ENCODE results near the gene ZFR2. TPM values are rescaled to one million over a fixed set of nuclear protein-coding genes. Genes with fewer than 3 reads are reported as not detected.
"Not testable (repeated sequence)": the region's sequence is repeated elsewhere in the genome, so short reads cannot be mapped to it uniquely, and the experiment has no call there.

The ZFR2 gene
- total RNA-seq, 1 experiment from 2014 or later, result 1.7 TPM

GRCh38 chr19:3761382-3762129 lies 107.3 kb downstream of the ZFR2 start, which contains the start of gene APBA3:
APBA3 (minus strand) TSS chr19:3761692; CDS start chr19:3760264, 1,428 bp downstream.
- intact Hi-C loops (cut with micrococcal nuclease; ENCODE audit: unreplicated experiment), result no loop called here
- no TSS peak for BruUV-seq (replicated peaks)
- peak within 1 kb of the TSS; percentile 96 for H3K27ac ChIP-seq (ENCODE audit: low read depth, low read length, poor library complexity, severe bottlenecking)
- H3K9me3 ChIP-seq (ENCODE audit: low read depth, low read length, poor library complexity, severe bottlenecking), result no peaks in the 10 kb centered on the region
- POLR2A ChIA-PET (ENCODE audit: low non-redundant PET), result no interaction called here
- no peaks in the 10 kb centered on the region for H3K27me3 ChIP-seq (replicated peaks; ENCODE audit: insufficient read depth, low read depth, low read length, poor library complexity)
- peak; percentile 95 for DNase-seq (ENCODE audit: low spot score)
- CTCF ChIA-PET, result interaction anchor here (0.6 kb wide), 1 partner anchor 43 kb away, joined by 3 read pairs; no protein-coding TSS in a partner anchor
- peaks cover 10% of the 10 kb centered on the region for H3K4me1 ChIP-seq (ENCODE audit: insufficient read depth, low read length, poor library complexity, severe bottlenecking)
- H3K4me3 ChIP-seq (ENCODE audit: low read depth, low read length, poor library complexity, severe bottlenecking), result peak within 1 kb of the TSS; percentile 100
- H3K36me3 ChIP-seq (ENCODE audit: insufficient read depth, low read length, poor library complexity, severe bottlenecking), result peaks cover 3% of the 10 kb centered on the region
- no peak for TF ChIP-seq EZH2 (IDR thresholded peaks at IDR 0.05; ENCODE audit: borderline replicate concordance, low read depth, low read length, poor library complexity, severe bottlenecking)
- TF ChIP-seq, protein P1, sequence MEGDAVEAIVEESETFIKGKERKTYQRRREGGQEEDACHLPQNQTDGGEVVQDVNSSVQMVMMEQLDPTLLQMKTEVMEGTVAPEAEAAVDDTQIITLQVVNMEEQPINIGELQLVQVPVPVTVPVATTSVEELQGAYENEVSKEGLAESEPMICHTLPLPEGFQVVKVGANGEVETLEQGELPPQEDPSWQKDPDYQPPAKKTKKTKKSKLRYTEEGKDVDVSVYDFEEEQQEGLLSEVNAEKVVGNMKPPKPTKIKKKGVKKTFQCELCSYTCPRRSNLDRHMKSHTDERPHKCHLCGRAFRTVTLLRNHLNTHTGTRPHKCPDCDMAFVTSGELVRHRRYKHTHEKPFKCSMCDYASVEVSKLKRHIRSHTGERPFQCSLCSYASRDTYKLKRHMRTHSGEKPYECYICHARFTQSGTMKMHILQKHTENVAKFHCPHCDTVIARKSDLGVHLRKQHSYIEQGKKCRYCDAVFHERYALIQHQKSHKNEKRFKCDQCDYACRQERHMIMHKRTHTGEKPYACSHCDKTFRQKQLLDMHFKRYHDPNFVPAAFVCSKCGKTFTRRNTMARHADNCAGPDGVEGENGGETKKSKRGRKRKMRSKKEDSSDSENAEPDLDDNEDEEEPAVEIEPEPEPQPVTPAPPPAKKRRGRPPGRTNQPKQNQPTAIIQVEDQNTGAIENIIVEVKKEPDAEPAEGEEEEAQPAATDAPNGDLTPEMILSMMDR (conservative IDR thresholded peaks at IDR 0.05; ENCODE audit: low read depth, low read length), result peak; percentile 88

GRCh38 chr19:3760871-3761361 lies 107.9 kb downstream of the ZFR2 start:
- no peak for TF ChIP-seq EZH2 (IDR thresholded peaks at IDR 0.05; ENCODE audit: borderline replicate concordance, low read depth, low read length, poor library complexity, severe bottlenecking)
- TF ChIP-seq, protein P1 (conservative IDR thresholded peaks at IDR 0.05; ENCODE audit: low read depth, low read length), result no peak
- H3K36me3 ChIP-seq (ENCODE audit: insufficient read depth, low read length, poor library complexity, severe bottlenecking), result peaks cover 3% of the 10 kb centered on the region
- peaks cover 10% of the 10 kb centered on the region for H3K4me1 ChIP-seq (ENCODE audit: insufficient read depth, low read length, poor library complexity, severe bottlenecking)
- H3K27ac ChIP-seq (ENCODE audit: low read depth, low read length, poor library complexity, severe bottlenecking), result peak overlapping the region; percentile 95
- intact Hi-C loops (cut with micrococcal nuclease; ENCODE audit: unreplicated experiment), result no loop called here
- no peaks in the 10 kb centered on the region for H3K9me3 ChIP-seq (ENCODE audit: low read depth, low read length, poor library complexity, severe bottlenecking)
- ChIA-PET POLR2A (ENCODE audit: low non-redundant PET) (no interaction called here), CTCF (interaction anchor here (0.6 kb wide), 3 partner anchors 43 to 227 kb away, joined by 3 to 13 read pairs (median 3); no protein-coding TSS in a partner anchor)
- no peak for DNase-seq (ENCODE audit: low spot score)
- peak overlapping the region; percentile 100 for H3K4me3 ChIP-seq (ENCODE audit: low read depth, low read length, poor library complexity, severe bottlenecking)
- TSS peak; percentile 72 for BruUV-seq (replicated peaks)
- H3K27me3 ChIP-seq (replicated peaks; ENCODE audit: insufficient read depth, low read depth, low read length, poor library complexity), result no peaks in the 10 kb centered on the region

GRCh38 chr19:3759482-3760254 lies 109.2 kb downstream of the ZFR2 start:
- H3K4me3 ChIP-seq (ENCODE audit: low read depth, low read length, poor library complexity, severe bottlenecking), result no peak overlapping the region
- peaks cover 10% of the 10 kb centered on the region for H3K4me1 ChIP-seq (ENCODE audit: insufficient read depth, low read length, poor library complexity, severe bottlenecking)
- intact Hi-C loops (cut with micrococcal nuclease; ENCODE audit: unreplicated experiment), result no loop called here
- ChIA-PET CTCF (no interaction called here), POLR2A (ENCODE audit: low non-redundant PET) (no interaction called here)
- no peak for DNase-seq (ENCODE audit: low spot score)
- H3K9me3 ChIP-seq (ENCODE audit: low read depth, low read length, poor library complexity, severe bottlenecking), result no peaks in the 10 kb centered on the region
- H3K36me3 ChIP-seq (ENCODE audit: insufficient read depth, low read length, poor library complexity, severe bottlenecking), result peaks cover 3% of the 10 kb centered on the region
- TF ChIP-seq EZH2 (IDR thresholded peaks at IDR 0.05; ENCODE audit: borderline replicate concordance, low read depth, low read length, poor library complexity, severe bottlenecking), result no peak
- TF ChIP-seq, protein P1 (conservative IDR thresholded peaks at IDR 0.05; ENCODE audit: low read depth, low read length), result no peak
- H3K27me3 ChIP-seq (replicated peaks; ENCODE audit: insufficient read depth, low read depth, low read length, poor library complexity), result no peaks in the 10 kb centered on the region
- H3K27ac ChIP-seq (ENCODE audit: low read depth, low read length, poor library complexity, severe bottlenecking), result no peak overlapping the region
- no TSS peak for BruUV-seq (replicated peaks)

DNA sequence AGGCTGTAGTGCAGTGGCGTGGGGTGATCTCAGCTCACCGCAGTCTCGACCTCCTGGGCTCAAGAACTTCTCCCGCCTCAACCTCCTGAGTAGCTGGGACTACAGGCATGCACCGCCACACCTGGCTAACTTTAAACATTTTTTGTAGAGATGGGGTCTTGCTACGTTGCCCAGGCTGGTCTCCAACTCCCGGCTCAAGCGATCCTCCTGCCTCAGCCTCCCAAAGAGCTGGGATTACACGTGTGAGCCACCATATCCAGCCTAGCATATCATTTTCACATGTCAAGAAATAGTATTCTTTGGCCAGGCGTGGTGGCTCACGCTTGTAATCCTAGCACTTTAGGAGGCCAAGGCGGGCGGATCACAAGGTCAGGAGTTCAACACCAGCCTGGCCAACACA lies 110.5 kb downstream of the ZFR2 start:
- POLR2A ChIA-PET (ENCODE audit: low non-redundant PET), result interaction anchor here (0.6 kb wide), 1 partner anchor 36 kb away, joined by 8 read pairs; no protein-coding TSS in a partner anchor
- CTCF ChIA-PET; H3K9me3 ChIP-seq (ENCODE audit: low read depth, low read length, poor library complexity, severe bottlenecking); H3K4me1 ChIP-seq (ENCODE audit: insufficient read depth, low read length, poor library complexity, severe bottlenecking); intact Hi-C loops (cut with micrococcal nuclease; ENCODE audit: unreplicated experiment); H3K36me3 ChIP-seq (ENCODE audit: insufficient read depth, low read length, poor library complexity, severe bottlenecking); H3K27me3 ChIP-seq (replicated peaks; ENCODE audit: insufficient read depth, low read depth, low read length, poor library complexity); H3K27ac ChIP-seq (ENCODE audit: low read depth, low read length, poor library complexity, severe bottlenecking); BruUV-seq (replicated peaks); H3K4me3 ChIP-seq (ENCODE audit: low read depth, low read length, poor library complexity, severe bottlenecking); DNase-seq (ENCODE audit: low spot score): not testable (repeated sequence)

- intact Hi-C loops (cut with micrococcal nuclease; ENCODE audit: unreplicated experiment); BruUV-seq (replicated peaks); POLR2A ChIA-PET (ENCODE audit: low non-redundant PET); DNase-seq (ENCODE audit: low spot score); H3K27ac ChIP-seq (ENCODE audit: low read depth, low read length, poor library complexity, severe bottlenecking); CTCF ChIA-PET; H3K27me3 ChIP-seq (replicated peaks; ENCODE audit: insufficient read depth, low read depth, low read length, poor library complexity); H3K9me3 ChIP-seq (ENCODE audit: low read depth, low read length, poor library complexity, severe bottlenecking); H3K36me3 ChIP-seq (ENCODE audit: insufficient read depth, low read length, poor library complexity, severe bottlenecking); H3K4me1 ChIP-seq (ENCODE audit: insufficient read depth, low read length, poor library complexity, severe bottlenecking); H3K4me3 ChIP-seq (ENCODE audit: low read depth, low read length, poor library complexity, severe bottlenecking): not testable (repeated sequence)
Observed at GRCh38 chr19:3757705-3758104, 111.1 kb downstream of the ZFR2 start.
